ENCODE results near the gene OPRL1. TPM values are rescaled to one million over a fixed set of nuclear protein-coding genes. Genes with fewer than 3 reads are reported as not detected.

The OPRL1 gene
- total RNA-seq (2022; extraction: Qiagen RNA extraction; ENCODE audit: low read depth) = 0.43 to 0.89 TPM (median 0.61 TPM) in 5 replicates

GRCh38 chr20:64080013-64080812 is at the start of gene OPRL1:
OPRL1 (plus strand) TSS chr20:64080082; CDS start chr20:64092721, 12,639 bp downstream.

GRCh38 chr20:64035933-64036345 is 43.9 kb upstream of the OPRL1 start, which contains the start of gene C20orf204:
C20orf204 (plus strand) TSS chr20:64036182; CDS start chr20:64036324, 142 bp downstream.

GRCh38 chr20:64049060-64049877 is 30.6 kb upstream of the OPRL1 start, which contains the start of gene SOX18:
SOX18 (minus strand) TSS chr20:64049639; CDS start chr20:64049516, 123 bp downstream.

GRCh38 chr20:64062596-64063388 is 17.1 kb upstream of the OPRL1 start, which contains the start of gene TCEA2:
TCEA2 (plus strand) TSS chr20:64063198; CDS start chr20:64063313, 115 bp downstream.

GRCh38 chr20:64079273-64080012 is 439 bp upstream of the OPRL1 start, which contains the start of gene RGS19:
RGS19 (minus strand) TSS chr20:64079518; CDS start chr20:64076886, 2,632 bp downstream.

GRCh38 chr20:64083804-64084684 is 4.2 kb downstream of the OPRL1 start, which contains the start of gene LKAAEAR1:
LKAAEAR1 (minus strand) TSS chr20:64084398; CDS start chr20:64084219, 179 bp downstream.

GRCh38 chr20:64106981-64107735 is 27.3 kb downstream of the OPRL1 start, which contains the start of gene NPBWR2:
NPBWR2 (minus strand) TSS chr20:64107565; CDS start chr20:64106831, 734 bp downstream.

Other genes with a start within 250 kb of the OPRL1 start
- gene ZBTB46, start 248.8 kb upstream of the OPRL1 start, total RNA-seq (2022; extraction: Qiagen RNA extraction; ENCODE audit: low read depth) = 0.46 to 0.96 TPM (median 0.71 TPM) in 5 replicates
- not detected in 5 replicates for gene ABHD16B, start 218.6 kb upstream of the OPRL1 start, total RNA-seq (2022; extraction: Qiagen RNA extraction; ENCODE audit: low read depth)
- 119 to 131 TPM (median 126 TPM) in 5 replicates for gene TPD52L2, start 214.8 kb upstream of the OPRL1 start, total RNA-seq (2022; extraction: Qiagen RNA extraction; ENCODE audit: low read depth)
- 23.4 to 32.0 TPM (median 28.7 TPM) in 5 replicates for gene DNAJC5, start 185.0 kb upstream of the OPRL1 start, total RNA-seq (2022; extraction: Qiagen RNA extraction; ENCODE audit: low read depth)
- 20.4 to 34.1 TPM (median 29.5 TPM) in 5 replicates for gene UCKL1, start 123.7 kb upstream of the OPRL1 start, total RNA-seq (2022; extraction: Qiagen RNA extraction; ENCODE audit: low read depth)
- gene ZNF512B, start 110.2 kb upstream of the OPRL1 start, total RNA-seq (2022; extraction: Qiagen RNA extraction; ENCODE audit: low read depth) = 8.0 to 13.0 TPM (median 11.1 TPM) in 5 replicates
- not detected in 5 replicates for gene SAMD10, start 100.4 kb upstream of the OPRL1 start, total RNA-seq (2022; extraction: Qiagen RNA extraction; ENCODE audit: low read depth)
- gene PRPF6, start 99.0 kb upstream of the OPRL1 start, total RNA-seq (2022; extraction: Qiagen RNA extraction; ENCODE audit: low read depth) = 50.6 to 57.0 TPM (median 53.9 TPM) in 5 replicates
- gene C20orf204, start 43.9 kb upstream of the OPRL1 start, total RNA-seq (2022; extraction: Qiagen RNA extraction; ENCODE audit: low read depth) = 0.30 to 0.54 TPM (median 0.35 TPM) in 5 replicates
- 1.3 to 2.8 TPM (median 2.5 TPM) in 5 replicates for gene SOX18, start 30.4 kb upstream of the OPRL1 start, total RNA-seq (2022; extraction: Qiagen RNA extraction; ENCODE audit: low read depth)
- gene TCEA2, start 16.9 kb upstream of the OPRL1 start, total RNA-seq (2022; extraction: Qiagen RNA extraction; ENCODE audit: low read depth) = 30.8 to 54.6 TPM (median 47.8 TPM) in 5 replicates
- gene RGS19, start 564 bp upstream of the OPRL1 start, total RNA-seq (2022; extraction: Qiagen RNA extraction; ENCODE audit: low read depth) = 14.9 to 26.7 TPM (median 22.7 TPM) in 5 replicates
- 0.79 to 2.0 TPM (median 1.7 TPM) in 5 replicates for gene LKAAEAR1, start 4.3 kb downstream of the OPRL1 start, total RNA-seq (2022; extraction: Qiagen RNA extraction; ENCODE audit: low read depth)
- not detected in 5 replicates for gene NPBWR2, start 27.5 kb downstream of the OPRL1 start, total RNA-seq (2022; extraction: Qiagen RNA extraction; ENCODE audit: low read depth)
- 0.03 to 0.45 TPM (median 0.27 TPM) in 4 of 5 replicates, not detected in the other for gene MYT1, start 84.4 kb downstream of the OPRL1 start, total RNA-seq (2022; extraction: Qiagen RNA extraction; ENCODE audit: low read depth)
- gene PCMTD2, start 175.7 kb downstream of the OPRL1 start, total RNA-seq (2022; extraction: Qiagen RNA extraction; ENCODE audit: low read depth) = 8.9 to 14.2 TPM (median 11.9 TPM) in 5 replicates